Activated naive CD4-positive, alpha-beta T cell treated with Interleukin-2 at 50 U/mL for 16 hours (primary cell): Measurements from ENCODE around the gene DNAJC16.
"Not testable (repeated sequence)": the region's sequence is repeated elsewhere in the genome, so short reads cannot be mapped to it uniquely, and the experiment has no call there.

Experiments
- DNase-seq: peaks from one replicate; pipeline ENCODE4 v3.0.0-alpha.2; 2020

The DNAJC16 gene

DNA sequence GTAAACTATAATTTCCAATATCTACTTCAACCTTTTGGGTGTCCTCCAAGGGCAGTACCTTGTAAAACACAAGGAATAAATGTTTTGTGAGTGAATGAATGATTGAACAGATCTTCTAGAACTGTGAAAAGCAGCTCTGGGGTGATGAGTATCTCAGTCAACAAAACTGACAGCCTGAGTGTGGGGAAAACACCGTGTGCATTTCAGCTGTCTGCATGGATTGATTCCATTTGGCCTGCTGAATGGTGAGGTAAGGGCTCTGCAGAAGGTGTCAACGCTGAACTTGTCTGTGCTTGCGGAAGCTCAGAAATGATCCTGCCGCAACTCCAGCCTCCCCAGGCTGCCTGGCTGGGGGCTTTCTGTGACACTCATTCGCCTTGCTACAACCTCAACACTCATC is 65.6 kb downstream of the DNAJC16 start:
- no peak for DNase-seq

DNA sequence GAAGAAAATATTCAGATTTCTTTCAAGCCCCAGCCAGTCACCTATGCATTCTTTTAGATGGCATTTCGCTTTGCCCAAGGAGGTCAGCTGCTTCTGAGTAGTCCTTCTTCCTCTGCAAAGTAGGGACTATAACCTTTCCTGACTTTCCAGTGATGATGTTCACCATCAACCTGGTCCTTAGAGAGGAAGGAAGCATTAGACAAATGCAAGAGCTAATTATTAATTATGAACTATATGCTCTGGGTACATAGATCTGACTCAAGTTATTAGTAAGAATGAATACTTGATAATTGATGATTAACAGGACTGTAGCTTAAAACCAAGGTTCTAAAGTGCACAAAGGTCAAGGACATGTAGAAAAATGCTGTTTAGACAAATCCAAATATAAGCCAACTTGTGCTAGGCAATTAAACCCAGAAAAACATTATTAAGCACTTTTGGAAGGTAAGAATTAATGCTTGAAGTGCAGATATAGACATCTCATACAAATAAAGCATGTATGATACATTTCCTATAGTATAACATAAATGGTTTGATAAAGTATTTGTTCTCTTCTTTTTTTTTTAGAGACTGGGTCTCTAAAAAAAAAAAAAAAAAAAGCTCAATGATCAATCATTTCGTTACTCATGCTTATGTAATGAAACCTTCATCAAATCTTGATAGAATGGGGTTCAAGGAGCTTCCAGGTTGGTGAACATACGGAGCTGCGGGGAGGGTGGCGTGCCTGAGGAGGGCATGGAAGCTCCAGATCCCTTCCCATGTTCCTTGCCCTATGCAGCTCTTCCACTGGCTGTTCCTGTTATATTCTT is 69.4 kb downstream of the DNAJC16 start:
- DNase-seq: no peak

DNA sequence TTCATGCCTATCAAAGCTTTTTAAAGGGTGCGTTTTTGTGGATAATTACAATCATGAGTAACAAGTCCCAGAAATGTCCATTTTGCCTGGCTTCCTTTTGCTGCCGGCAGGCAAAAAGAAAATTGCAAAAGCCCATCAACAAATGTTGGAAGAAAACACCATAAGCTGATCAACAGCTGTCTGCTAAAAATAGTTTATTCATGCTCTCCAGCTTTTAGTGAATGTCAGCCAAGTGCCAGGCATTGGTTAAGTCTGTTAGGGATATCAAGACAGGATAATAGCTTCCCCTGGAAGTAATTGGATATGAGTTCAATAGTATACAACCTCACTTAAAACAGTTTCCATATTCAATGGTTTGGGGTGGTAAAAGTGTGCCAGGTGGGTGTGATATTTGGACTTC is 71.8 kb downstream of the DNAJC16 start:
- no peak for DNase-seq

DNA sequence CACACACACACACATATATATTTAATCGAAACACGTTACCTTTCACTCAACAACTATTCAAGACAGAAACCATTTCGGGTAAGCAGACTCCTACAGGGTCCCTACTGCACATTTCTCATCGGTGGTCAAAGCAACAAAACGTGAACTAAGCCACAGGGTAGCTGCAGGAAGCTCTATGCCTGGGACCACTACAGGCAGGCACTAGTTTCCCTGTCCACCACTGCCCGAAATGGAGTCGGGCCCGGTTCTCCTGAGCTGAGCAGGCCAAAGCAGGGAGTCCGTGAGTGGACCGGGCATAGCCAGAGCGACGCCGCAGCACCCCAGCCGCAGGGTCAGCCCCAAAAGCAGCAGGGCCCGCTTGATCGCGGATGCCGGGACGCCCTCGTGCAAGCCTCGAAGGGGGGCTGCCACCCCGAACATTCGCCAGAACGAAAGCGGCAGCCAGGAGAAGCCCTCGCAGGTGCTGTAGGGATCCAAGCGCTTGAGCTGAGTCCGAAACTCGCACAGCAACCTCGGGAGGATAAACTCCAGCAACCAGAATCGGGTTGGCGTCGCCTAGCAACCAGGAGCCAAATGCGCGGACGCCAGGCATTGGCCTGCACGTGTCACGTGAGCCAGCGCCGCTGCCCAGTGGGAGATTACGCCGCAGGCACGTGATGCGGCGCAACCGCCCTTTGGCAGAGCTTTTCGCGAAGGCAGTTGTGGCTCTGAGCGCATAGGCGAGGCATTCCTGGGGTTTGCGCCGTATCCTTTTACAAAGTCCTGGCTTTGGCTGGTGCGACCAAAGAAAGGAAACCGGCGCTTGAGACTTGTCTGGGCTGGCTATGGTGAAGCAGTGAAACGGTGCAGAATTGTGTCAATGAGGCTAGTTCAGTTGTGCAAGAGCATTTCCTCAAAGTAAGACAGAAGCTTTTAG is 76.7 kb downstream of the DNAJC16 start:
- DNase-seq: peak; percentile 92

DNA sequence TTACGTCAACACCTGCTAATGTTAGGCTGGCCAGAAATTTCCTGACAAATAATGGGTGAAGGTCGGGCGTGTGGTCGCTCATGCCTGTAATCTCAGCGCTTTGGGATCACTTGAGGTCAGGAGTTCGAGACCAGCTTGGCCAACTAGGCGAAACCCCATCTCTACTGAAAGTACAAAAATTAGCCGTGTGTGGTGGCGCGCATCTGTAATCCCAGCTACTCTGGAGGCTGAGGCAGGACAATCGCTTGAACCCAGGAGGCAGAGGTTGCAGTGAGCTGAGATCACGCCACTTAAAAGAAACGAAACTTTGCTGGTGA is 77.3 kb downstream of the DNAJC16 start:
- not testable (repeated sequence) for DNase-seq

DNA sequence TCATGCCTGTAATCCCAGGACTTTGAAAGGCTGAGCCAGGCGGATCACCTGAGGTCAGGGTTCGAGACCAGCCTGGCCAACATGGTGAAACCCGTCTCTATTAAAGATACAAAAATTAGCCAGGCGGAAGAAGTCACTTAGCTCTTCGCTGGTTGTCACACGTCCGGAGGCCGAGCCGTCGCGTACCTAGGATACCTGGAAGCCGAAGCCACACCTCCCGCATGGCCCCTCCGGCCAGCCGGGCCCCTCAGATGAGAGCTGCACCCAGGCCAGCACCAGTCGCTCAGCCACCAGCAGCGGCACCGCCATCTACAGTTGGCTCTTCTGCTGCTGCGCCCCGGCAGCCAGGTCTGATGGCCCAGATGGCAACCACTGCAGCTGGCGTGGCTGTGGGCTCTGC is 77.8 kb downstream of the DNAJC16 start:
- not testable (repeated sequence) for DNase-seq

DNA sequence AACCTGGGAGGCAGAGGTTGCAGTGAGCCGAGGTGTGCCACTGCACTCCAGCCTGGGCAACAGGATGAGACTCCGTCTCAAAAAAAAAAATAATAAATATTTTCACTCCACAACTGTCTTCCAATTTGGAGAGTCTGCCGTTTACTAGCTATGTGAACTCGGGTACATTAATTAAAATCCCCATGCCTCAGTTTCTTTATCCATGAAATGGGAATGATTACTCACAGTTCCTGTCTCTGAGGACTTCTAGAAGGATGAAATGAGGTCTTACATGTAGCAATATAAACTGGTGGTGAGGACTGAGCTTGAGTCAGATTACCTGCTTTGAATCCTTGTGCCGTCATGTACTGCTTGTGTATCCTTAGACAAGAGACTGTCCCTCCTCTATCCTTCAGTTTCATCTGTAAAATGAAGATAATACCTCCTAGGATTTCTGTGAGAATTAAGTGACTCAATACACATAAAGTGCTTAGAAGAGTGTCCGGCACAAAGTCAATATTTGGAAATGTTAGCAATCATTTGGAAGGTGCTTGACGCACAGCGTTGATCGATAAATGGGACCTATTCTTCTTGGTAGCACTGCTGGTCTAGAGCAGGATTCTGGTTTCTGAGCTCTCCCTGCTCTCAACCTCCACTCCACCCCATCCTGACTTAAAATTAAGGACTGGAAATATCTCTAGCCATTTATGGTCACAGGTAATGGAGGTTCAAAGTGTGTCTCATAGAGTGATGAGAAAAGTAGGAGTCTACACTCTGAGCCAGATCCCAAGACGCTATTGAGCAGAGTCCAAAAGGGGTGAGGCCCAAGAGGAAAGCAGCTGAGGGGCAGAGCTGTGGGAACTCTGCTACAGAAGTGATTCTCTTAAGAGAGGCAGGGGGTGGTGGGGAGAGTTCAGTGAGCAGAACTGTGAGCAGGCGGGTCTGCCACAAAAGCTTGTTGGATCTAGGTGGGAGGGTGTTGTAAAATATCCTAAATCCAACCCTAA is 79.0 kb downstream of the DNAJC16 start:
- DNase-seq: no peak

DNA sequence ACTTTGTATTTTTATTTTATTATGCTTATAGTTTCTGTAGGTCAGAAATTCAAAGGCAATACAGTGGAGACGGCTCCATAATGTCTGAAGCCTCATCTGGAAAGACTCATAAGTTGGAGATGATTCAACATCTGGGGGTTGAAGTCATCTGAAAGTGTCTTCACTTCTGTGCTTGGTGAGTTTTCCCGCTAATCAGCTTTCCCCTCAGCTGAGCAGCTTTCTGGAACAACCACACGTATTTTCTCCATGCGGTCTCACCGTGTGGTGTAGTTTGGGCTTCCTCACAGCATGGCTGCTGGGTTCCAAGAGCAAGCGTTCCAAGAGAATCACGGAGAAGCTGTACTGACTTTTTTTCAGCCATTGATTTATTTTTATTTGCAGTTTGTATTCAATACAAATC is 83.0 kb downstream of the DNAJC16 start:
- DNase-seq: no peak

DNA sequence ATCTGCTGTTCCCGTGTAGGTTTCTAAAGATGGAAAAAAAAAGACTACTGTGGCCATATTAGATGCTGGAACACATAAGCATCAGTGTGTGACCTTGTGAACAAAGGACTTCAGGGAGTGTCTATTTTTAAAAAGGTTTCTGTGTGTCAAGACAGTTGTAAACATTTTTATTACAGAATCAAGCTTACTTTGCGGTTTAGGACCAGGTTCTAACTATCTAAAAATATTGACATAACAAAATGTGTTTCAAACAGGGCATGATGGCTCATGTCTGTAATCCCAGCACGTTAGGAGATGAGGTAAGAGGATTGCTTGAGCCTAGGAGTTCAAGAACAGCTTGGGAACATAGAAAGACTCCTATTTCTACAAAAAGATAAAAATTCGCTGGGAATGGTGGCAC is 83.5 kb downstream of the DNAJC16 start:
- no peak for DNase-seq

DNA sequence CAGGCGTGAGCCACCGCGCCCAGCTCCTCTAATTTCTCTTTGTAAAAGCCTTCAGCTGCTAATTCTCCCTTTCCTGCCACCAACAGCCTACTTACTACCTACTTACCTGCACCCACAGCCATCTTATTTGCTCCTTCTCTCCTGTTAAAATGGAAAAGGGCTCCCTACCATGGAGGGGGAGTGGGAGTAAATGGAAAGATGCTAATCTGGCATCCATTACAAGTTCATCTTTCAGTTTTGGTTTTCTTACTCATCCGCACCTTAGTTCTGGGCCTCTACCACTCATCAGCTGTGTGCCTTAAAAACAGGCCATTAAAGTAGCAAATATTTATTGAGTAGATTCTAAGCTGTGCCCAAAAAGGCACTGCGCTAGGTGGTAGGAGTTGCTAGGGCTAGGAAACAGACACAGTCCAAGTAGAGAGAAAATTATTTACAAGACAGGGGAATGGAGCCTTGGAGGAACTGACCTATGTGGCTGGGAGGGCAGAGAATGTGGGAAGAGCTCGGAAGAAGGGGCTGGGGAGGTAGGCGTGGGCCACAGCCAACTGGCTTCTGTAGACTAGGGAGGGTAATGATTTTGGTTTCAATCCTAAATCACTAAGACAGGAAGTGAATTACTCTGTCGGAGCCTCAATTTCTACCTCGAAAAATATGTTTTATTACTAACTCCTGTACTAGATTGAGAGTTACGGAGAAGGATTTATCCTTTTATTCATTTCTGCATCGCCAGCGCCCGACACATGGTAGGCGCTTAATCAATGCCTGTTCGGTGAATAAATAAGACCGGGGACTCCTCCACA is 89.9 kb downstream of the DNAJC16 start:
- DNase-seq: peak; percentile 6

DNA sequence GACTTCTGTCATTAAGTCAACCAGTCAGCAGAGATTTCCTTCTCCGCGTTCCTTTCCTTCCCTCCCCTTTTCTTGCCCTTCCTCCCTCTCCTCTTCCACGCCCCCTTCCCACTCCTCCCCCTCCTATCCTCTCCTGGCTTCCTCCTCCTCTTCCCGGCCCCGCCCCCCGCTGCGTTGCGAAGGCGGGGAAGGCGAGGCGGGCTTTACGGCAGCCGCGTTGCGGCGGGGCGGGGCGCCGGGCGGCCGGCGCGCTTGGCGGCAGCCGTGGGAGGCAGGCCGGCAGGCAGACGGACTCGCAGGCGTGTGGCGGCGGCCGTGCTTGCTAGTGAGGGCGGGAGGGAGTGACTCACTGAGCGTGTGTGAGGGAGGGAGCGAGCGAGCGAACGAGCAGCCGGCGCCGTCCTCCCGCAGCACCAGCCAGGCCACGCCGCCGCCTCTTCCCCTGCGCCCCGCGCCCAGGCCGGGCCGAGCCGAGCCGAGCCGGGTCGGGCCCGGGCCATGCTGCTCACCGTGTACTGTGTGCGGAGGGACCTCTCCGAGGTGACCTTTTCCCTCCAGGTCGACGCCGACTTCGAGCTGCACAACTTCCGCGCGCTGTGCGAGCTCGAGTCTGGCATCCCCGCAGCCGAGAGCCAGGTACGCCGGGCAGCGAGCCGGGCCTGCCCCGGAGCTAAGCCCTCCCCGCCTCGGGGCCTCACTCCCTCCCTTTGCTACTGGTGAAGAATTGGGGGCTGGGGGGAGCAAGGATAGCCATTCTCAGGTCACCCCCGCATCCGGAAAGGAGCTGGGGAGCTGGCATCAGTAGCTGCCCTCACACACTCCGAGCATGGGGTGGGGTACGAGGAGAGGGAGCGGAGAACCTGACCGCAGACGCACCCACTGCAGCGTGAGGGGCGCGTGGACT is 90.8 kb downstream of the DNAJC16 start, which contains the start of gene DDI2:
TSS of gene DDI2 (plus strand) at position 286 of the 904 bp plus-strand sequence. CDS start at position 499, 213 bp downstream.
- peak; percentile 94 for DNase-seq

DNA sequence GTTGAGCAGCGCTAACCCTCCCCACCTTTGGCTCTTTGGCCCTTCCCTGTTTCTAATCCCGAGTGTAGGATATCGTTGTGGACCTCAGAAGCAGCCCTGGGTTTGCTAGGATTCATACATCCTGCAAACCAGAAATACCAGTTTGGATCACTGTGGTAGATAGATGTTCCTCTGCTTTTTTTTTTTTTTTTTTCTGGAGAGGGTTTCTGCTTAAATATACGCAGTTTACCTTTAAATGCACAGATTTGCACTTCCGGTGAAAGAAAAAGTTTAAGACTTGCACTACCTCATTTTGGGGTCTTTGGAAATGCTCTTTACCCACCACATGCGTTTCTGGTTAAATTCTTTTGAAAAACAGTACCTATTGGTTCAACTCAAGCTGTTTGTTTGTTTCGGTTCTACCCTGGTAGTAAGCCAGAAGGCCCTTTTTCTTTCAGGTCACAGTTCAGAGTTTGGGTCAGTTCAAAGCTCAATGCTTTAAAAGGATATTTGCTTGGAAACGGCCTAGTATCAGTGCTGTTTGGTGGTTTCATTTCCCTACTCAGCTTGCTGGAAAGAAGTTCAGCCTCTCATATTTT is 91.5 kb downstream of the DNAJC16 start:
- DNase-seq: no peak

DNA sequence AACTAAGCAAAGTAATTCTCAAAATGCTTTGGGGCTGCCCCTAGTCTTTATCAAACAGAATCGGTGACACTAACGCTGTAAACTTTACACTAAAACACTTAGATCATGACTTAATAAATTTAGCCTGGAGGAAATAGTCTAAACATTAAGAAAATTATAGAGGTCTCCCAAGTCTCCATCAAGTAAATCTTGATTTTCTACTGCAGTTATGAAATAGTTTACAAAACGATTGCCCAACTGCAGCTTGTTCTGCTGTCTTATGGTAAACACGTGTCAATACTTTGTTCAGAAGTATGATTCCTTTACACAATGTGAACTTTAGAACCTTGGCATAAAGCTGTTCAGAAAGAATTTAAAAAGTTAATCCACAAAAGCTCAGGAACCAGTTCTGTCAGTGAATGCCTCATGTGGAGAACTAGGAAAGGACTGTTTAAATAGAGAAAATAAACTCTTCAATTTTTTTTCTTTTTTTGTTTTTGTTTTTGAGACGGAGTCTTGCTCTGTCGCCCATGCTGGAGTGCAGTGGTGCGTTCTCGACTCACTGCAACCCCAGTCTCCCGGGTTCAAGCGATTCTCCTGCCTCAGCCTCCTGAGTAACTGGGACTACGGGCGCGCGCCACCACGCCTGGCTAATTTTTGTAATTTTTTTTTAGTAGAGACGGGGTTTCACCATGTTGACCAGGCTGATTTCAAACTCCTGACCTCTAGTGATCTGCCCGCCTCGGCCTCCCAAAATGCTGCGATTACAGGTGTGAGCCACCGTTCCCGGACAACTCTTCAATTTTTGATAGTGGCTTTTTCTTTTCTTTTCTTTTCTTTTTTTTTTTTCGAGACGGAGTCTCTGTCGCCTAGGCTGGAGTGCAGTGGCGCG is 92.2 kb downstream of the DNAJC16 start:
- no peak for DNase-seq

DNA sequence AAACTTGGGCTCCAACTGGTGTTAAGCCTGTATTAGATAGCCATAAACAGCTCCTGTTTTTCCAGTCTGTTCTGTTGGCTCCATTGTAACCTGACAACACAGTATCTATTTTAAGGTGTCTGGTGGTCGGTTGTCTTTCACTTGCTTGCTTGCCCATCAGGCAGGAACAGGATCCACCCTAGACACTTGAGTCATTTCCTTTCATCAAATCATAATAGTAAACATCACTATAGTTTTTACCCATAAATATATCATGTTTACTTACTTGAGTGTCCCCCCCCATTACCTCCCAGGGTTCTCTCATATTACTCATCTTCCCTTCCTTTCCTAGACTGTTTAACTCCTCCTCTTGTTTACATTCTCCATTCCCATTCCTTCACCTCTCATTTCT is 93.5 kb downstream of the DNAJC16 start:
- DNase-seq: no peak

DNA sequence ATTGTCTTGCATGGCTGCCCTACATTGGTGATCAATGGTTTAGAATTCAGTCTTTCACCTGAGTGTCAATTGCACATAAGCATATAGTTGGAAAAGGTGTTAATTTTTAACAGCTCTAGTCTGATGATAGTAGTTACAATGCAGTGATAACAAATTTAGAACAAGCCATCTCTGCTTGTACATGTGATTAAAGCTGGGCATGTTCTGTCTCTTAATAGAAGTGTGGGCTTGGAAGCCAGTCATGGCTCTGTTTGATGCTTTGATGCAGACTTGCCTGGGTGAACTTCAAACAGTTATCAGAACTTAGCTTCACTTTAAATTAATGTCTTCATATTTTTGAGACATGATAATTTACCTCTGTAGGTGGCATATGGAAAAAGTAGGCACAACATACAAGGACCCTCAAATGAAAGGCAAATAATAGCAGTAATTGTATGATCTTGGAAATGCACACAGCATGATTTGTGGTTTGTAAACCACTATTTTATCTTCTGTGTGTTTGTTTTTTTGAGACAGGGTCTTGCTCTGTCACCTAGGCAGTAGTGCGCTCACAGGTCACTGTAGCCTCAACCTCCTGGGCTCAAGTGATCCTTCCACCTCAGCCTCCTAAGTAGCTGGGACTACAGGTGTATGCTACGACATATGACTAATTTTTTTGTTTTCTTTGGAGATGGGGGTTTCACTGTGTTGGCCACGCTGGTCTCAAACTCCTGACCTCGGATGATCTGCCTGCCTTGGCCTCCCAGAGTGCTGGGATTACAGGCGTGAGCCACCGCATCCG is 94.4 kb downstream of the DNAJC16 start:
- DNase-seq: no peak

DNA sequence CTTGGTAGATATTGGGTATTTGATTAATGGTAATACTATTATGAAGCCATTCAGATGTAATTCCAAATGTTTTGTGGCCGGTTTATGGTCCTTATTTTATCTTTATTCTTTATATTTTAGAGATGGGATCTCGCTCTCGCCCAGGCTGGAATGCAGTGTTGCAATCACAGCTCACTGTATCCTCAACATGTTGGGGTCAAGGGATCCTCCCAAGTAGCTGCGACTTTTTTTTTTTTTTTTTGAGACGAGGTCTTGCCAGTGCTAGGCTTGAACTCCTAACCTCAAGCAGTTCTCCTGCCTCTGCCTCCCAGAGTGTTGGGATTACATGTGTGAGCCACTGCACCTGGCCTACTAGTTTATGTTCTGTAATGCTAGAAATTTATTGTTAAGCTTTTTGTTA is 95.3 kb downstream of the DNAJC16 start:
- DNase-seq: no peak

DNA sequence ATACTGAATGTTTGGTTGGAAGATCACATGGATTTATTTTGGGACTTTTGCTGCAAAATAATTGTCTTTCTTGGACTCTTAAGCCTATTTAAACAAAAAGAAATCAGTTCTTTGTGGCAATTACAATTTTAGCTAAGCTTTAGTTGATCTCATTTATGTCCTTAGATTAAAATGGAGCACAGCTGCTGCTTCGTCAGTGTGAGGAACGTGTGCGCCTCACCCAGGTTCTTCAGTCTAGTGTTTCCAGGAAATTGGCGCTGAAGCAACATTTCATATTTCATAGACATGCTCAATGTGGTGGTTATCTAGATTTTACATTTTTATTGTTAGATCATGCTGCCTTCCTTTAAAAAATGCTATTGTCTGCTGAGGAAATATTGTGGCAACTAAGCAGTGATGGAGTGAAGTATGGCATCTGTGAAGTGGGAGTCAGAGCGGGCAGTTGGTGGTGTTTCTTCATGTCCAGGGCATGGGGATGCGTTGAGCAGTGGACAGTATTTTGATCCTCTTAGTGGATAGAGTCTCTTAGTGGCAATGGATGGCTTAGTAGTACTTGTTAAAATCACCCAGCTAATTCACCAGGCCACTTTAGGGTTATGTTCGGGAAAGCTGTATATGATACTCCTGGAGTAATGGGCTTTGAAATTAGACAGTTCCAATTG is 96.2 kb downstream of the DNAJC16 start:
- no peak for DNase-seq

DNA sequence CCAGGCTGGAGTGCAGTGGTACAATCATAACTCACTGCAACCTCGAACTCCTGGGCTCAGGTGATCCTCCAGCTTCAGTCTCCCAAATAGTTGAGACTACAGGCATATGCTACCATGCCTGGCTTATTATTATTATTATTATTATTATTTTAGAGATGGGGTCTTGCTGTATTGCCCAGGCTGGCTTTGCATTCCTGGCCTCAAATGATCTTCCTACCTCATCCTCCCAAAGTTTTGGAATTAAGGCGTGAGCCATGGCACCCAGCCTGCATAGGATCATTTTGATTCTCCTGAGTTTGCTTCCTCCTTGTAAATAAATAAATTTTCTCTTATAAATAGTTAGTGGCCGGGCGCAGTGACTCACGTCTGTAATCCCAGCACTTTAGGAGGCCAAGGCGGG is 96.8 kb downstream of the DNAJC16 start:
- DNase-seq: no peak
